GM21447 (cell line): ENCODE measurements around the gene NOS3.
"Not testable (repeated sequence)": the region's sequence is repeated elsewhere in the genome, so short reads cannot be mapped to it uniquely, and the experiment has no call there.

ENCODE experiments used
- ATAC-seq: cut with Tn5 transposase; IDR thresholded peaks from one replicate; pipeline ENCODE4 v1.9.1; 2021; ENCODE audit not compliant: unreplicated experiment

NOS3 gene

DNA sequence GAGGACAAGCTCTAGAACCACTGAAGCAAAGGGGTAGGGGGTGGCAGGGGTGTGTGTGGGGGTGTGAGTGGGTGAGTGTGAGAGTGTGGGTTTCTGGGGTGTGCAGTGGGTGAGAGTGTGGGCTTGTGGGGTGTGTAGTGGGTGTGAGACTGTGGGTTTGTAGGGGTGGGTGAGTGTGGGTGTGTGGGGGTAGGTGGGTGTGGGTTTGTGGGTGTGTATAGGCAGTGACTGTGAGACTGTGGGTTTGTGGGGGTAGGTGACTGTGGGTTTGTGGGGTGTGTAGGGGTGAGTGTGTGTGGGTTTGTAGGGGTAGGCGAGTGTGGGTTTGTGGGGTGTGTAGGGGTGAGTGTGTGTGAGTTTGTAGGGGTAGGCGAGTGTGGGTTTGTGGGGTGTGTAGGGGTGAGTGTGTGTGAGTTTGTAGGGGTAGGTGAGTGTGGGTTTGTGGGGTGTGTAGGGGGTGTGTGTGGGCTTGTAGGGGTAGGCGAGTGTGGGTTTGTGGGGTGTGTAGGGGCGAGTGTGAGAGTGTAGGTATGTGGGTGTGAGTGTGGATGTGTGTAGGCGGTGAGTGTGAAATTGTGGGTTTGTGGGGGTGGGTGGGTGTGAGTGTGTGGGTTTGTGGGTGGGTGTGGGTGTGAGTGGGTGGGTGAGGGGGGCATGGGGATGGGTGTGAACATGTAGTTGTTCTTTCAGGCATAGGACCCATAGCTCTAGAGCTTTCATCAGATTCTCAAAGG is 8.8 kb downstream of the NOS3 start:
- no peak for ATAC-seq

DNA sequence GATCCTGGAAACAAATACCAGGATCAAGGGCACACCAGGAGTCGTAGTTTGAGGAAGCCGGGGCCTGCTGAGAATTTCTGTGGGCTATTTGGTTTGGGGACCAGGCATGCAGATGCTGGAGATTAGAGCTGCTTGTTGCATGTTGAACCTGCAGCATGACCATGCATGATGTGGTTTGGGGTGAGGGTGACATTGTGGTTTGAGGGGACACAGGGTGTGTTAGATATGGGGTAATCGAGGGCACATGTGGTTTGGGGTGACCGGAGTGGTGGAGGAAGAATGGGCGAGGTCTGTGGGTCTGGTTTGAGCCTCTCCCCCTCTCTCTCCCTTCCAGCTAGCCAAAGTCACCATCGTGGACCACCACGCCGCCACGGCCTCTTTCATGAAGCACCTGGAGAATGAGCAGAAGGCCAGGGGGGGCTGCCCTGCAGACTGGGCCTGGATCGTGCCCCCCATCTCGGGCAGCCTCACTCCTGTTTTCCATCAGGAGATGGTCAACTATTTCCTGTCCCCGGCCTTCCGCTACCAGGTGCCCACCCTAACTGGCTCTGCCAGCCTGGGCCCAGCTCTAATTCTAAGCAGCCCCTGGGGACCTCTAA is 10.2 kb downstream of the NOS3 start:
- ATAC-seq = no peak

DNA sequence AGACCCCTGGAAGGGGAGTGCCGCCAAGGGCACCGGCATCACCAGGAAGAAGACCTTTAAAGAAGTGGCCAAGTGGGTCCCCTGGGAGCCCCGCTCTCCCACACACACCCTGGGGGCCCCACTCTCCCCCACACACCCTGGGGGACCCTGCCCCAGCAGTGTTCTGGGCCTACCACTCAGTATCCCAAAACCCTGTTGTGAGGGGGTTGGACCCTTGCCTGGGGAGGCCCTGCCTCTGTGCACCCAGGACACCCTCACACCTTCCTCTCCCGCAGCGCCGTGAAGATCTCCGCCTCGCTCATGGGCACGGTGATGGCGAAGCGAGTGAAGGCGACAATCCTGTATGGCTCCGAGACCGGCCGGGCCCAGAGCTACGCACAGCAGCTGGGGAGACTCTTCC is 10.7 kb downstream of the NOS3 start:
- no peak for ATAC-seq

DNA sequence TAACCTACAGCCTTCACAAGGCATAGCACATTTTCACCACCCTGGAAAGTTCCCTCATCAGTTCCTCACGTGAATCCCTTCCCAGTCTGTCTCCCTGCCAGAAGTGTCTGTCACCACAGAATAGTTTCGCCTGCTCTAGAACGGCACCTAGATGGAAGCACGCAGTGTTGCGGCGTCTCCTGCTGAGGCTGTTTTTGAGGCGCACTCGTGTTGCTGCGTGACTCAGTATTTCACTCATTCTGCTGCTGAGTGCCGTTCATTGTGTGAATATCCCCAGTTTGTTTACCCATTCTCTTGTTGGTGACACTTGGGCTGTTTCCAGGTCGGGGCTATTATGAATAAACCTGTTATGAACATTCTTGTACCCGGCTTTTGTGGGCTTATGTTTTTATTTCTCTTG is 12.8 kb downstream of the NOS3 start:
- ATAC-seq = no peak

DNA sequence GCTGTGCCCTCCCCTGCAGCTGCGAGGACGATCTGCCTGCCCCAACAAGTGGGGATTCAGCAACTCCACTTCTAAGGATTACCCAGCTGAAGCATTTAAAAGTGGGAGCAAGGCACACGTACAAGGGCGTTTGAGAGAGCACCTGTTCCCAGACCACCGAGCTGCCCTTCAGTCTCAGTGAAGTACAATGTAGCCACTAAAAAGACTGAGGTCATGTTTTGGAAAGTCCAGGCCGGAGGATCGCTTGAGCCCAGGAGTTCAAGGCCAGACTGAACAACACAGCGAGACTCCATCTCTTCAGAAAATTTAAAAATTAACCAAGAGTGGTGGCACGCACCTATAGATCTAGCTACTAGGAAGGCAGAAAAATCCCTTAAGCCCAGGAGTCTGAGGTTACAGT is 14.7 kb downstream of the NOS3 start:
- no peak for ATAC-seq

DNA sequence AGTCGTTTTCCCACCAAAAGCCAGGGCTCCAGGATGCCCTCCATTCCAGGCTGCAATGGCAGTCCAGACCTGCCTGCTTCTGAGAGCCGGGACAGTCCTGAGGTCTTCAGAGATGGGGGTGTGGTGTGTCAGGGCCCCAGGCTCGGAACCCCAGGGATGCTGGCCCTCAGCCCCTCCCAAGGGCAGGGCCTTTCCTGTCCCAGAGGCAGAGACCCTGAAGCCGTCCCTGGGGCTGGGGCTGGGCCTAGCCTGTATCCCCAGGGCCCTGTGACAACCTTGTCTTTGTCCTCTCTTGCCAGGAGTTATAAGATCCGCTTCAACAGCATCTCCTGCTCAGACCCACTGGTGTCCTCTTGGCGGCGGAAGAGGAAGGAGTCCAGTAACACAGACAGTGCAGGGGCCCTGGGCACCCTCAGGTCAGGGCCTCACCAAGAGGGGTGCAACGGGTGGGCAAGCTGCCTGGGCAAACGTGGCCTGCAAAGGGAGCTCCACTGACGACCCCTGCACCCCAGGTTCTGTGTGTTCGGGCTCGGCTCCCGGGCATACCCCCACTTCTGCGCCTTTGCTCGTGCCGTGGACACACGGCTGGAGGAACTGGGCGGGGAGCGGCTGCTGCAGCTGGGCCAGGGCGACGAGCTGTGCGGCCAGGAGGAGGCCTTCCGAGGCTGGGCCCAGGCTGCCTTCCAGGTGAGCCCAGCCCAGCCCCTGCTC is 15.9 kb downstream of the NOS3 start:
- no peak for ATAC-seq

DNA sequence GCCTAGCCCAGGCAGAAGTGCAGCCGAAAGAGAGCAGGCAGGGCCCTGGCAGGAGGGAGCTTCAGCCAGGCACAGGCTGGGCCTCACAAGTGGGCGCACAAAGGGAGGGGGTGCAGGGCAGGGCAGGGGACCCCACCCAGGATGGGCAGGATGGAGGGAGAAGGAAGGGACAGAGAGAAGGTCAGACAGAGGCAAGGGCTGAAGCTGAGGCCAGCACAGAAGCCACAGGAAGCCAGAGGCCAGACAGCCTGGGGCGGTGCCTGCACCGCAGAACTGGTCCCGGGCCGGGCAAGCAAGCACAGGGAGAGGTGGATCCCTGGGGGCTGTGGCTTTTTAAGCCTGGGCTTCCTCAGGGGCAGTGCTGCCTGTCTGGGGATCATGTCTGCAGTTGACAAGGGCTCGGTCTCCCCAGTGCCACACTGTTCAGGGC is 16.7 kb downstream of the NOS3 start:
- ATAC-seq = no peak

DNA sequence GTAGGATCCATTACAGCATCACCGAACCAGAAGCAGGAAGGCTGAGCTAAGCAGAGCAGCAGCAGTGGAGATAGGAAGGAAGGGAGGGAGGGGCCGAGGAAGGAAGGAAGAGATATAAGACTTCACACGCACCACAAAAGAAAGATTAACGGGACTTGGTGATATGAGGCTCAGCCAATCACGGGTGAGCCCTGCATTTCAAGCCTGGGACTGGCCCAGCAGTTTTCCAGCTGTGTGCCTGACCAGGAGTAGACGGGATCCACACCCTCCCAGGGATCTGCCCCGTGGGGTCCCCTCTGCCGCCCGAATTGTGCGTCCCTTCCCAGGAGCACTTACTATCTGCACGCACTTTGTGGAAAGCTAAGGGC is 17.3 kb downstream of the NOS3 start:
- ATAC-seq = peak; percentile 12

DNA sequence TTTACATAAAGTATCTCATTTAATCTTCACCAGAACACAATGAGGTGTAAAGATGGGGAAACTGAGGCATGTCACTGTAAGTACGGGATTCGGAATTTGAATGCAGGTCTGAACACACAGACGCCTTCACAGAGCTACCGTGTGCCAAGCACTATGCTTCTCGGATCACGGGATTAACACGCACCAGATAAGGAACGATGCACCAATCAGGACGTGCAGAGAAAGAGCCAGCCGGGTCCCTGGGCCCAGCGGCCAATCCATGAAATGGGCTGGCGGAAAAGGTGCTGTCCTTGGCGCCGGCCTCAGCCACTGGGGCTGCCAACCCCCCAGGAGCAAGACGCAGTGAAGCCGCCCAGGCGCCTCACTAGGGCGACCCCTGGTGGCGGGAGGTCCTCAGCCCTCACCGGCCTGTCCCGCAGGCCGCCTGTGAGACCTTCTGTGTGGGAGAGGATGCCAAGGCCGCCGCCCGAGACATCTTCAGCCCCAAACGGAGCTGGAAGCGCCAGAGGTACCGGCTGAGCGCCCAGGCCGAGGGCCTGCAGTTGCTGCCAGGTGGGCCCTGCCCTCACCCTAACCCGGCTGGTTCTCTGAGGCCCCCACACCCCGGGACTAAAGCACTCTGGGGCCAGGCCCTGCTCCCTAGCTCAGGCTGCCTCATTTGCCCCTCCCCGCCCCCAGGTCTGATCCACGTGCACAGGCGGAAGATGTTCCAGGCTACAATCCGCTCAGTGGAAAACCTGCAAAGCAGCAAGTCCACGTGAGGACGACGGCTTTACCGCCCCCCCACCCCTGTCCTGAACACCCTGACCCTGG is 17.9 kb downstream of the NOS3 start:
- ATAC-seq = peak; percentile 56

DNA sequence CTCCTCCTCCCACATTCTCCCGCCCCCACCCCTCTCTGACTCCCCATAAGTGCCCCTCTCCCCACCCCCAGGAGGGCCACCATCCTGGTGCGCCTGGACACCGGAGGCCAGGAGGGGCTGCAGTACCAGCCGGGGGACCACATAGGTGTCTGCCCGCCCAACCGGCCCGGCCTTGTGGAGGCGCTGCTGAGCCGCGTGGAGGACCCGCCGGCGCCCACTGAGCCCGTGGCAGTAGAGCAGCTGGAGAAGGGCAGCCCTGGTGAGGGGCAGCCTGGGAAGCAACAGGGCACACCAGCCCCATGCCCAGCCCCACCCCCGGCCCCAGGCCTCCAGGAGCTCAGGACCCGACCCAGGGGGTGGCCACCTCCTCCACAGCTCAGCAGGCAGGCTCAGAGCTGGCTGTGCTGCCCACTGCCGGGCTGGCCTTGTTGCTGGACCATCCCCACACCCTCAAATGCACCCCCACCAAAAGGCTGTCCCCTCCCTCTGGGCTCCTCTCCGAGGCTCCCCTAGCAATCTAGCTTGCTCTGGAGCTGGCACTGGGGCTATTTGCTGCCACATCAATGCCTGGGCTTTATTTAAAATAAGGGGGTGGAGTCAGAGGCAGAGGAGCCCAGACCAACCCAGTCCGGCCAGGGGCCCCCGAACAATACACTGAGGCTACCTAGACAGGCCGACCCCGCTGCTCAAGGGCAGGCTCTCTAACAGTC is 18.7 kb downstream of the NOS3 start:
- no peak for ATAC-seq

DNA sequence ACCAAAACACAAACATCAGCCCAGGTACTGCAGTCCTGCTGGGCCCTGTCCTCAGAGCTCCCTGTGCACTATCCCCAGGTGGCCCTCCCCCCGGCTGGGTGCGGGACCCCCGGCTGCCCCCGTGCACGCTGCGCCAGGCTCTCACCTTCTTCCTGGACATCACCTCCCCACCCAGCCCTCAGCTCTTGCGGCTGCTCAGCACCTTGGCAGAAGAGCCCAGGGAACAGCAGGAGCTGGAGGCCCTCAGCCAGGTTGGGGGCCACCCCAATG is 19.2 kb downstream of the NOS3 start:
- ATAC-seq = no peak

DNA sequence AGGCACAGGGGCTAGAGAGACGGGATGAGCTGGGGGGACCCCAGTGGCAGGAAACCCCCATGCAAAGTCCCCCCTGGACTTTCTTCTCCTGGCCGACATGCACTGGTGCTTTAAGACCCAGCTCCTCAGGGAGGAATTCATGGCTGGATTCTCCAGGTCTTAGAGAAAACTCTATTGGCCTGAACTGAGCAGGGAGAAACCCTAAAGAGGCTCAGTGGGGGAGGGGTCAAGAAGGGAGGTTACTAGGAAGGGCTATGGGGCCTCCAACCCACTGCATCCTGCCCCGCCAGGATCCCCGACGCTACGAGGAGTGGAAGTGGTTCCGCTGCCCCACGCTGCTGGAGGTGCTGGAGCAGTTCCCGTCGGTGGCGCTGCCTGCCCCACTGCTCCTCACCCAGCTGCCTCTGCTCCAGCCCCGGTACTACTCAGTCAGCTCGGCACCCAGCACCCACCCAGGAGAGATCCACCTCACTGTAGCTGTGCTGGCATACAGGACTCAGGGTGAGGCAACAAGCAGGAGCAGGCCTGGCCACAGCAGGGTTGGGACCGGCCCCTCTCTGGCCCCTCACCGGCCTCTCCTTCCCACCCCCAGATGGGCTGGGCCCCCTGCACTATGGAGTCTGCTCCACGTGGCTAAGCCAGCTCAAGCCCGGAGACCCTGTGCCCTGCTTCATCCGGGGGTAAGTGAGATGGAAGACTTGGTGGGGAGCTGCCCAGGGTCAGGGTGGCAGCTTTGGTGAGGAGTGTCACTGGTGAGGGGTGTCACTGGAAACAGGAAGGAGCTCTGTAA is 19.7 kb downstream of the NOS3 start:
- no peak for ATAC-seq

DNA sequence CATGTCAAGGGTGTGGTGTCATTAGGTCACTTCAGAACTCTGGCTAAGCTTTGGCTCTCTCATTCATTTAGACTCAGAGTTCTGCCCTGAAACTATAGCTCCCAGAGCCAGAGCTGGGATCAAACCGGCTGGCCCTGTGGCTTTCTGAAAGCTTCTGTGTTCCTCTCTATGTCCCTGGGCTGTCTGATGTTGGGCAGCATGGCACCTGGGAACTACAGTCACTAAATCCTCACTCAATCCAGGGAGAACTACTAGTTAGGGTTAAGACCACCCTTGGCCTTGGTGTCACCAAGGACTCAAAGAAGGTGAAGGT is 20.2 kb downstream of the NOS3 start:
- no peak for ATAC-seq

DNA sequence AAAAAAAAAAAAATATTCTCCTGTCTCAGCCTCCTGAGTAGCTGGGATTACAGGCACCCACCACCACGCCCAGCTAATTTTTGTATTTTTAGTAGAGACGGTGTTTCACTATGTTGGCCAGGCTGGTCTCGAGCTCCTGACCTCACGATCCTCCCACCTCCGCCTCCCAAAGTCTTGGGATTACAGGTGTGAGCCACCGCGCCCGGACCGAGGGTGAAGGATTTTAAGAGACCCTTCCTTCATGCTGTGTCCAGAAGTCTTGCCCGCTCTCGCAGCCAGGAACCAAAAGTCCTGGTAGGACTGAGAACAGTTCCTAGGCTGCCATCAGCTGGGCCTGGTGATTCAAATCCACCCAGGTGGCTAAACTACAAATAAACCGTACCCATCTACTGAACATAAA is 20.8 kb downstream of the NOS3 start:
- not testable (repeated sequence) for ATAC-seq

DNA sequence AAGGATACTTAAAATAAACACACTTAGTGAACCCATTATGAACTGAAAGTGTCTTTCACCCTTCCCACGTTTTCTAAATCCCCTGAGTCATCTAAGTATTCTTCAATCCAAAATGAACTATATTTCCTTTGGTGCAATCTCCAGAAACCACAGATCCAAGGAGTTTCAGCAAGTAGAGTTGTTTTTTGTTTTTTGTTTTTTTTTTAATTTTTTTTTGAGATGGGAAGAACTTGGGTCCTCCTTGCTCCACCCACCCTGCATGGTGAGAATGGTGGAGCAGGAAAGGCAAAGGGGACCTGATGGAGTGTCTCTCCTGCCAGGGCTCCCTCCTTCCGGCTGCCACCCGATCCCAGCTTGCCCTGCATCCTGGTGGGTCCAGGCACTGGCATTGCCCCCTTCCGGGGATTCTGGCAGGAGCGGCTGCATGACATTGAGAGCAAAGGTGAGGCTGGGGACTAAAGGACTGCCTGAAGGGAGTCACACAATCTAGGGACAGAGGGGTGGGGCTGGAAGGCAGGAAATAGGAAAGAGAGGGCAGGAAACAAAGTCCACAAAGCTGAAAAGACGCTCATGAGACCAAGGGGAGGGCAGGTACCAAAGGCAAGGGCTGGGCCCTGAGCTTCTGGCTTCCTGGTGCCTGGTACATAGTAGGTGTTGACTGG is 21.3 kb downstream of the NOS3 start:
- ATAC-seq = no peak

DNA sequence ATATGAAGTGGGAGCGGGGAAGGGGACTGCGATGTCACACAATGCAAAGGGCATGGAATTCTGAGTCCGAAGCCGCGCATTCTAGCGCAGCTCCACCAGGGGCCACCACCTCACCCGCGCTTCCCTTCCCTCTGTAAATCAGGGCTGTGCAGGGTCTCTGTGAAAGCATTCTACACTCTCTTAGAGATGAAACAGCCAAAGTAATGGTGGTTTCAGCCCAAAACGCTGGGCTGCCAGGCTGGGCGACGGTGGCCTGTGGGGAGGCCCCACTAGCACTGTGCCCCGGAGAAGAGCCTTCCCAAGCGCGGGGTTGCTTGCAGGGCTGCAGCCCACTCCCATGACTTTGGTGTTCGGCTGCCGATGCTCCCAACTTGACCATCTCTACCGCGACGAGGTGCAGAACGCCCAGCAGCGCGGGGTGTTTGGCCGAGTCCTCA is 22.1 kb downstream of the NOS3 start:
- ATAC-seq = no peak

DNA sequence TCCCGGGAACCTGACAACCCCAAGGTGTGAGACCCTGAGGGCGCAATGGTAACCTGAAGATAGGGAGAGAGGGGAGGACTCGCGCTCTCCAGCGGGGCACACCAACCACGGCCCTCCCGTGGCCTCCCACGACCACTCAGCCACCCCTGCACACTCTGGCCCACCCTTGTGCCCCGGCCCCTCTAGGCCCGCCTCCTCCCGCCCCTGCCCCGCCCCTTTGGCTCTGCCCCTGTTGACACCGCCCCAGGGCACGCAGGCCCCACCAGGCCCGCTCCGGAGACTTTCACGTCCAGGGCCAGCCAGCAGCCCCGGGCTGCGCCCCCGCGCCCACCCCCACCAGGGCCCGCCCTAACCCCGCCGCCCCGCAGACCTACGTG is 22.5 kb downstream of the NOS3 start:
- no peak for ATAC-seq

DNA sequence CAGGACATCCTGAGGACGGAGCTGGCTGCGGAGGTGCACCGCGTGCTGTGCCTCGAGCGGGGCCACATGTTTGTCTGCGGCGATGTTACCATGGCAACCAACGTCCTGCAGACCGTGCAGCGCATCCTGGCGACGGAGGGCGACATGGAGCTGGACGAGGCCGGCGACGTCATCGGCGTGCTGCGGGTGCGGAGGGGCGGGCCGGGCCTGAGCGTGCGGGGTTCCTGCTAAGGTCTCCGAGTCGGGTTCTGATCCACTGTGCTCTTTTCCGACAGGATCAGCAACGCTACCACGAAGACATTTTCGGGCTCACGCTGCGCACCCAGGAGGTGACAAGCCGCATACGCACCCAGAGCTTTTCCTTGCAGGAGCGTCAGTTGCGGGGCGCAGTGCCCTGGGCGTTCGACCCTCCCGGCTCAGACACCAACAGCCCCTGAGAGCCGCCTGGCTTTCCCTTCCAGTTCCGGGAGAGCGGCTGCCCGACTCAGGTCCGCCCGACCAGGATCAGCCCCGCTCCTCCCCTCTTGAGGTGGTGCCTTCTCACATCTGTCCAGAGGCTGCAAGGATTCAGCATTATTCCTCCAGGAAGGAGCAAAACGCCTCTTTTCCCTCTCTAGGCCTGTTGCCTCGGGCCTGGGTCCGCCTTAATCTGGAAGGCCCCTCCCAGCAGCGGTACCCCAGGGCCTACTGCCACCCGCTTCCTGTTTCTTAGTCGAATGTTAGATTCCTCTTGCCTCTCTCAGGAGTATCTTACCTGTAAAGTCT is 23.1 kb downstream of the NOS3 start:
- ATAC-seq = no peak

DNA sequence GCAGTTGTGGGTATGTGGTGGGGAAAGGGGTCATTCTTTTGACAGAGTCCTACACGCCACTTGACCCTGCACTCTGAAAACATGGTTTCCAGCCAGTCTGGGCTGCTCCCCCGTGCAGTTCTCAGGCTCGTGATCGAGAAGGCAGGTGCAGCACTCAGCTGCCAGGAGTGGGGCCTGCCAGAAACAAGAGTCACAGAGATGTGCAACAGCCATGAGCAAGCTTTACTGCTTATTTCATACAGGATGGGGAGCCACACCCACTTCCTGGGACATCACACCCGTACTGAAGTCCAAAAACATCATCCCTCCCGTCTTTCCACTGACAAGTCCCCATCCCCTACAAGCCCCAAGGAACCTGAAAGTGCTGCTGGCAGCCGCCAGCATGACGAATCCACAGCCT is 24.1 kb downstream of the NOS3 start:
- no peak for ATAC-seq
